Right cardiac atrium (tissue), 5 donors: ENCODE measurements around the gene CLEC16A. TPM values are rescaled to one million over a fixed set of nuclear protein-coding genes. Genes with fewer than 3 reads are reported as not detected.

Experiments
- ATAC-seq, 2 donors: fragments of 200-7000 bp; cut with Tn5 transposase; one replicate each; pipeline versions ENCODE4 v1.8.0 to v1.9.1; 2020; ENCODE audit warnings: moderate library complexity in 2 of 2, mild to moderate bottlenecking in 1 of 2
- DNase-seq, 3 donors: peaks; one replicate each; pipeline ENCODE4 v3.0.0-alpha.2; 2020
- H3K27ac ChIP-seq: one replicate; pipeline ENCODE4 v1.5.1; 2013; ENCODE audit warnings: mild to moderate bottlenecking, low read length, control low read depth, moderate library complexity
- H3K27me3 ChIP-seq: one replicate; pipeline ENCODE4 v1.6.1; 2013; ENCODE audit not compliant: control insufficient read depth, insufficient read depth
- H3K4me1 ChIP-seq: one replicate; pipeline ENCODE4 v1.6.1; 2013; ENCODE audit warnings: low read length; ENCODE audit not compliant: control insufficient read depth, insufficient read depth
- H3K4me3 ChIP-seq: one replicate; pipeline ENCODE4 v1.5.1; 2013; ENCODE audit warnings: low read length, control low read depth
- H3K9me3 ChIP-seq: one replicate; pipeline ENCODE4 v1.6.1; 2013; ENCODE audit warnings: low read length; ENCODE audit not compliant: control insufficient read depth
- WGBS: extraction: QIAGEN DNeasy Blood & Tissue Kit; methylation state at CpG from one replicate; pipeline ENCODE4 v1.1.7; 2013; 5-methylcytosine and 5-hydroxymethylcytosine counted together
- intact Hi-C, 4 donors: fragments of 100-400 bp; cut with DNase I; formaldehyde crosslinking; loops; one replicate each; pipeline versions ENCODE4 v1.11.0 to v1.14.0; 2022 to 2023
- polyA plus RNA-seq: library from polyadenylated mRNA; stranded (reverse); fragments of 200-250 nt; gene quantifications from one replicate; pipeline ENCODE4 v1.2.3, GENCODE V29; 2013
- total RNA-seq, 4 donors: library from RNA; stranded (reverse); fragmentation: NEBNext Ultra II Directional; extraction: Animal tissue kit (Norgen Biotek cat#: 25700); gene quantifications; one replicate each; pipeline ENCODE4 v1.2.1, GENCODE V29; 2021
- donor health status: healthy with polysubstance abuse.
- donor health status: DM: no; HTN: yes; CAD: no.
- donor health status: DM: no; HTN: no; CAD: no.
- donor health status: DM: no; HTN: yes; CAD: no; lungs with severe emphysema.
- donor health status: DM: yes; HTN: yes; CAD: no.

The CLEC16A gene
- total and polyA plus RNA-seq, 5 donors: 14.9 to 31.5 (median 29.2) TPM

DNA sequence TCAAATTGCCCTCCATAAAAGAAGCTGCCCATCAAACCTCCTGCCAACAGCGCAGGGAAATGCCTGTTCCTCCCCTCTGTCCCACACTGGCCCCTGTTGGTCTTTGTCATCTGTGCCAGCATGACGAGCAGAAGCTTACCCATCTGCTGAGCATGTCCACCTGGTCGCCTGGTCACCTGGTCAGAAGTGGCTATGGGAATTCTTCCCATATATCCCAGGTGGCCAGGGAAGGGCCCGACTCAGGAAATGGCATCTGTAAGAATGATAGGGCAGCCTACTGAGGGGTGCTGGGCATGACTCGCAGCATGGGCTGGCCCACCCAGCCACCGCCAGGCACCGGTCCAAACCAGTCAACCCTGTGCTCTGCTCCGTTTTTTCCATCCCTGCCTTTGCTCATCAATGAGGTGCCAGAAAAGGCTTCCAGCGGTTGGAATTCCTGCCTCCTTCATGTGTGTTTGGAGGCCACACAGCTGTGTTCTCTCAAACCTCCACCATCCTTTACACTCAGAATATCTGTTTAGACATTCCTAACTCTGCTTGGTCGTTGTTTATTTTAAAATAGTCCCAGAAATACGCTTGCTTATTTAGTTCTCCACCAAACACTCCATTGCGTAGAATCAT is 145.2 kb downstream of the CLEC16A start:
- no peaks in the 10 kb centered on the region for H3K27me3 ChIP-seq
- no peak overlapping the region for H3K27ac ChIP-seq
- H3K4me3 ChIP-seq: no peak overlapping the region
- intact Hi-C loops: loop anchor here in 1 of 4 donors (10.0 kb wide), 1 partner anchor 65 kb away; no protein-coding TSS in a partner anchor
- peaks cover 5% of the 10 kb centered on the region for H3K4me1 ChIP-seq
- DNase-seq (peak in 1 of 3 donors; percentile 58), ATAC-seq (no peak)
- WGBS: 77% methylated on average over 12 of the region's 12 CpGs
- no peaks in the 10 kb centered on the region for H3K9me3 ChIP-seq

DNA sequence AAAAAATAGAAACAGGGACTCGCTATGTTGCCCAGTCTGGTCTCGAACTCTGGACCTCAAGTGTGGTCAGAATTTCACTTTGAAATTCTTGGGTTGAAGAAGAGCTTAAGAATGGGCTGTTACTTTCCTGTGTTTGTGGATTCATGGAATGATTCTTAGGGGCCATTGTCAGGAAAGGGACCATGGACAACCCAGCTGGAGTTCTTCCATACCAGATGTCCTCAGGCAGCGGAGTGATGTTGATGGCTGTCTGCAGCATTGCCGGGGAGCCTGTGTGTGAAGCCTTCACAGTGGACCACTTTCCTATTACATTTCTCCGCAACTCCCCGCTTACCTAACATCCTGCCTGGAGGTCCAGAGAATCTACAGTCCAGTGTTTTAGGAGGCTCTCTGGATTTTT is 145.9 kb downstream of the CLEC16A start:
- no peak overlapping the region for H3K4me3 ChIP-seq
- DNase-seq (peak in 1 of 3 donors; percentile 12), ATAC-seq (no peak)
- H3K9me3 ChIP-seq: no peaks in the 10 kb centered on the region
- intact Hi-C loops: no loop called here
- no peaks in the 10 kb centered on the region for H3K27me3 ChIP-seq
- H3K27ac ChIP-seq: no peak overlapping the region
- WGBS: 87% methylated on average over 6 of the region's 6 CpGs
- H3K4me1 ChIP-seq: peaks cover 5% of the 10 kb centered on the region

DNA sequence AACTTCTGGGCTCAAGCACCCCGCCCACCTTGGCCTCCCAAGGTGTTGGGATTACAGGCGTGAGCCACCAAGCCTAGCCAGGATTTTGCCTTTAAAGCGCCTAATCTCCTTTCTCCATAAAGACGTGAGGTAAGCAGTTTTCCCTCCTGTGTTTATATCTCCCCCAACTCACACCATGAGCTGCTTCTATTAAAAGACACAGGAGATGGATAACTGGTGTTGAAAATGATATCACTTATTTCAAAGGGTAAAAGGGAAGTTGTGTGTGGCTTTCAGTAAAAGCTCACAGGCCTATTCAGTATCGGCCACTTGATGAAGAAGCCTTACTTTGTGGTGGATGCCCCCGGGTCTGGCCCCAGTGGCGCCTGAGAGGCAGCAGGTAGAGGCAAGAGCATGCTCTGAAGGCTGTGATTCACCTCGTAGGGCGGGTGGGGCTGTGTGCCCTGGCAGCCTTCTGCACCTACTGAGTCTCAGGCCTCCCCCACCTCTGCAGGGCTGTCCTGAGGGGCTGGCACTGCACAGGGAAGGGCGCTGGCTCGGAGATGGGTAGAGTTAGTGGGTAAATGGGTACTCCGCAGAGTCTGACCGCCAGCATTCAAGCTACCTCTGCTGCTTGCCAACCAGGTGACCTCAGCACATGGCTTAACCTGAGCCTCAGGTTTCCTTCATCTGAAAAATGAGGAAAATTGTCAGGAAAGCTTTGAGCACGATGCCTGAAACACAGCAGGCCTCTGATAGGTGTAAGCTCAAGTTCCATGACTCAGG is 146.8 kb downstream of the CLEC16A start:
- 81% methylated on average over 14 of the region's 14 CpGs for WGBS
- ATAC-seq (no peak), DNase-seq (peak in 1 of 3 donors; percentile 49)
- Histone ChIP-seq H3K27ac (no peak overlapping the region), H3K4me3 (no peak overlapping the region), H3K4me1 (peaks cover 5% of the 10 kb centered on the region), H3K27me3 (no peaks in the 10 kb centered on the region), H3K9me3 (no peaks in the 10 kb centered on the region)
- intact Hi-C loops: no loop called here

DNA sequence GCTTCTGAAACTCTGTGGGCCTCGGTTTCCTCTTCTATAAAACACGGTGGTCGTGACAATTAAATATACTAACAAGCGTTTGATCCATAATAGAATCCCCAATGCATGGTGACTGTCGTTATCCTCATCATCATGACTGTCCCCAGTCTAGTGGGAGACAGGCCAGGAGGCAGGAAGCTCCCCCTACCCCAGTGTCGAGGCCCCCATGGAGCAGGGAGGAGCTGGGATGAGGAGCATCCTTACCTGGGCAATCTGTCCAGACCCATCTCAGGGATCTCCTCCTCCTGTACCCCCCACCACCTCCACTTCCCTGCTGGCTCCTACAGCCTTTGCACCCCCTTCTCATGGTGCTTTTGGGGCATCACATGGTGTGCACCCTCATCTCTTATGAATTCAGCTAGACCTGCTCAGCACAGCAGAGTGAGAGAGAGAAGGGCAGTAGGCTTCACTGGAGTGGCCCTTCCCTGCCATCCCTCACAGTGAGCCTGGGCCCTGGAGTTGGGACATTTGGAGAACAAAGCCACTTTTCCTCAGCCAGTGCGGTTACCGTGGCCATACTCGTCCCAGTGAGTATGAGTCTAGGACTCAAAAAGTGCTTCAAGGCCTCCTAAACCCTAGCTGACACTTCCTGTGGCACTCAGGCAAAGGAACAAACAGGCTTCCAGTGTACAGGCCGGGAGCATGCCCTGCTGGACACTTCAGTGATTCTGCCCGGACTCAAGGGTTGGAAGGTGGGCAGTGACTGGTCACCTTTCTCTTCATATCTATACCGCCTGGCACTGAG is 148.6 kb downstream of the CLEC16A start:
- peak in 1 of 2 donors; percentile 16 for ATAC-seq
- no peaks in the 10 kb centered on the region for H3K27me3 ChIP-seq
- no peak overlapping the region for H3K4me3 ChIP-seq
- H3K27ac ChIP-seq: no peak overlapping the region
- intact Hi-C loops: no loop called here
- 92% methylated on average over 12 of the region's 12 CpGs for WGBS
- no peaks in the 10 kb centered on the region for H3K9me3 ChIP-seq
- peaks cover 5% of the 10 kb centered on the region for H3K4me1 ChIP-seq
- DNase-seq: no peak

DNA sequence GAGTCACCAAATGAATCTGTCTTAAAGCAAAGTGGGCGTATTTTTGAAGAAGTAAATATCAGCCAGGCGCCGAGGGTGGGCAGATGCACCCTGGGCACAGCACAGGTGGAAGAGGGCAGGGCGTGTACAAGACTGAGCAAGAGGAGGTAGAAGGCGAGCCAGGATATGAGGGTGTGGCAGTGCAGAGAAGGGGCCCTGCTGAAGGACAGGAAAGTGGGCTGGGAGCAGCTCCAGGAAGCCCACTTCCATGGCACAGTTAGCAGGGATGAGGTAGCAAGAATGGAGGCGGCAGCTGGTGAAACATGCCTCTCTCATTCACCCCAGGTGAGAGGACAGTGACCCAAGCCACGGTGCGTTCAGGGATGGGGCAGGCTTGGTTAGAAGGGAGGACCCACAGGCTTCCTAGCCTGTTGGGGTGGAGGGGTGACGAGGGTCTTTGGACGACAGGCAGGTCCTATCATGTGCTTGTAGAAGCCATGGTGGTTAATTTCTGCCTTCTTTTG is 149.3 kb downstream of the CLEC16A start:
- DNase-seq (no peak), ATAC-seq (peak in 1 of 2 donors; percentile 16)
- Histone ChIP-seq H3K27me3 (no peaks in the 10 kb centered on the region), H3K9me3 (no peaks in the 10 kb centered on the region), H3K27ac (no peak overlapping the region), H3K4me3 (no peak overlapping the region), H3K4me1 (peaks cover 5% of the 10 kb centered on the region)
- 83% methylated on average over 10 of the region's 10 CpGs for WGBS
- intact Hi-C loops: no loop called here

DNA sequence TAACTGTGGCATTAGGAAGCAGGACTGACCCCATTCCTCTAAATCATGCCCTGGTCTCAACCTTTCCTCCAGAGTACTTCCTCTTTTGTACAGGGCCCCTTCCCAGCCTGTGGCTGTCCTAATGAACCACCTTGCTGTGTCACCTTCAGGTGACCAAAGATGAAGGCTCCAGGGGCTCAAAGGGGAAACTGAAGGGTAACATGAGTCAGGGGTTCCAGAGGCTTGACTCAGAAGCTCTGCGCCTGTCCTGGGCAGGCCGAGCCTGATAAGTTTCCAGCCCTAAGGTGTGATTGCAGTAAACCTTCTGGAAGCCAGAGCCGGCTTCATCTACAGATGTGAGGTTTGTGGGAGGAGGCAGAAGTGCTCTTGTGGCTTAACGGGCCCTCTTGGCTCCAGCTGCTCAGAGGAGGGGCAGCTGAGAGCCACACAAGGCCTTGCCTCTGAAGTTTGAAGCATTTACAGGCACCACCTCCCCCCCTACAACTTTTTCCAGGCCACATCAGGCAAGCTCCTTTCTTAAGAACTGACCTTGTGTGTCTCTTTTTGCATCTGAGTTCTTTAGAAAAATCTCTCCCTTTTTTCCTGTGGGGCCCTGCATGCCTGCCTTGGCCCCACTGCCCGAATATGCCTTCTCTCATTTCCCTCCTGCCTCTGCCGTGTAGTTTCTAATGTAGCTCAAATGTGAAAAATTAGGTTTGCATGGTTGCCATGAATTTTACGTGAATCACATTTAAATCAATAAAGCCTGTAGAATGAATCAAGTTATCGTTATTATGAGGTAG is 149.9 kb downstream of the CLEC16A start:
- intact Hi-C loops: no loop called here
- Histone ChIP-seq H3K9me3 (no peaks in the 10 kb centered on the region), H3K27ac (no peak overlapping the region), H3K4me1 (peaks cover 5% of the 10 kb centered on the region), H3K4me3 (no peak overlapping the region), H3K27me3 (no peaks in the 10 kb centered on the region)
- WGBS: 77% methylated on average over 8 of the region's 8 CpGs
- DNase-seq: no peak
- no peak for ATAC-seq

DNA sequence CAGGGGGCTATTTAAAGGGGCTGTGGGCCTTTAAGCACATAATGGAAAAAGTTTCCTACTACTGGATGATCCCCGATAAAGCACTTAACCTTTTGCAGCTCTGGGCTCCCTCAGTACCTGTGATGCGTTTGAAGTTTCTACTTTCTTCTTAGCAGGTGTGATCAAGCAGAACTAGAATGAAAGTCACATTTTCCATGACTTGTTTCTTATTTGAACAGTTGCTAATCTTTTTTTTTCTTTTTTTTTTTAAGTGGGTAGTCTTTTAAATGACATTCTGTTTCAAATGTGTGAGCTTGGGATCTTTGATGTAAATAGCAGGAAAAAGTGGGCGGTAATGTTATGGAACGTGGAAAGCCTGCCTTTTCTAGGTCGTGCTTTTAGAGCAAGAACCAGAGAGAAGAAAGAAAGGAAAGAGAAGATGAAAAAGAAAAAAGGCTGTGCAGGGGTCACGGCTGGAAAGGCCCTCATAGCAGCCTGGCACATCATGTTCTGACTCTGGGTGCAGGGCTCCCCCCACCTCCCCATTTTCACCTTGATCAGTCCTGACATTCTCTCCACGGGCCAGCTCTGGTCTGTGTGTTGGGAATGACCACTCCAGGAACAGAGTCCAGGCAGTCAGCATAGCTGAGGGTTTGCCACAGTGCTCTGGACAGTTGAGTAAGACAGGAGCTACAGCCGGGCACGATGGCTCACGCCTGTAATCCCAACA is 150.6 kb downstream of the CLEC16A start:
- intact Hi-C loops: no loop called here
- Histone ChIP-seq H3K27me3 (no peaks in the 10 kb centered on the region), H3K4me3 (no peak overlapping the region), H3K9me3 (no peaks in the 10 kb centered on the region), H3K4me1 (peaks cover 7% of the 10 kb centered on the region), H3K27ac (no peak overlapping the region)
- 90% methylated on average over 10 of the region's 10 CpGs for WGBS
- DNase-seq: no peak
- ATAC-seq: no peak

DNA sequence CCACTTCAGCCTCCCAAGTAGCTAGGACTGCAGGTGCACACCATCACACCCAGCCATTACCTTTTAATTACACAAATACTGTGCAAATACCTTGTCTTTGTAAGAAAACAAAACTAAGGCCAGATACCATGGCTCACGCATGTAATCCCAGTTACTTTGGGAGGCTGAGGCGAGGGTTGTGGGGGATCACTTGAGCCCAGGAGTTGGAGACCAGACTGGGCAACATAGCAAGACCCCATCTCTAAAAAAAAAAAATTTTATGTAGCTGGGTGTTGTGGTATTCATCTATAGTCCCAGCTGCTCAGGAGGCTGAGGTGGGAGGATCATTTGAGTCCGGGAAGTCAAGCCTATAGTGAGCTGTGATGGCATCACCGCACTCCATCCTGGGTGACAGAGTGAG is 151.6 kb downstream of the CLEC16A start:
- no peak for ATAC-seq
- peaks cover 8% of the 10 kb centered on the region for H3K4me1 ChIP-seq
- no peaks in the 10 kb centered on the region for H3K27me3 ChIP-seq
- intact Hi-C loops: no loop called here
- H3K9me3 ChIP-seq: no peaks in the 10 kb centered on the region
- DNase-seq: no peak
- WGBS: 99% methylated on average over 4 of the region's 4 CpGs
- H3K27ac ChIP-seq: no peak overlapping the region
- no peak overlapping the region for H3K4me3 ChIP-seq

DNA sequence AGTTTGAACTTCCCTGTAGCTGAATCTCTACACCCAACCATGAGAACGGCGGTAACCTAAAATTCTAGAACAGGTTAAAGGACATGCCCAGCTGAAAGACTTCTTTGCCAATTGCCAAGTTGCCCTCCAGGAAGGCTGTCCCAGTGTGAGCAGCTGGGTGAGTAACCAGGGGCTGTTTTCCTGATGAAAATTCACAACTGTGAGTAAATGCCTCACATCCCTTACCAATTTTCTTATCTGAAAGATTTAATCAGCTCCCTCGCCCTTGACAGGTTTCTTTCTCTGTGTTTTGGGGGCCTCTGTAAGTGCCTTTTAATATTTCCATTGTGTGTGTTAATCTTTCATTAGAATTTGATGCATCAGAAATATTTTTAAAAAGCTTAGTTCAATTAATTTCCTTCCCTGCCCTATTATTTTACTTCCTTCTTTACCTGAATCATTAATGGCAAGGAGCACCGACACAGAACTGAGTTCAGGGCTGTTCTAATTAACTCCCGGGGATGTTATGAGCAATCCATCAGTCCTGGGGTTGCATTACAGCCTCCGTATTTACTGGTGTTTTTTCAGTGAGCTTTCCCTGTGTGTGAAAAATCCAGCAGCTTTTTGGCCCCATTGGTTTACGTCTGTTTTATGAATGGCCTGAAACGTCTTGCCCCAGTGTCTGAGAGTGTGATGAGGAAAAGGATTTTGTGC is 152.9 kb downstream of the CLEC16A start:
- DNase-seq (no peak), ATAC-seq (no peak)
- 87% methylated on average over 8 of the region's 8 CpGs for WGBS
- intact Hi-C loops: no loop called here
- H3K27me3 ChIP-seq: no peaks in the 10 kb centered on the region
- H3K4me3 ChIP-seq: no peak overlapping the region
- H3K4me1 ChIP-seq: peaks cover 8% of the 10 kb centered on the region
- H3K27ac ChIP-seq: no peak overlapping the region
- no peaks in the 10 kb centered on the region for H3K9me3 ChIP-seq

DNA sequence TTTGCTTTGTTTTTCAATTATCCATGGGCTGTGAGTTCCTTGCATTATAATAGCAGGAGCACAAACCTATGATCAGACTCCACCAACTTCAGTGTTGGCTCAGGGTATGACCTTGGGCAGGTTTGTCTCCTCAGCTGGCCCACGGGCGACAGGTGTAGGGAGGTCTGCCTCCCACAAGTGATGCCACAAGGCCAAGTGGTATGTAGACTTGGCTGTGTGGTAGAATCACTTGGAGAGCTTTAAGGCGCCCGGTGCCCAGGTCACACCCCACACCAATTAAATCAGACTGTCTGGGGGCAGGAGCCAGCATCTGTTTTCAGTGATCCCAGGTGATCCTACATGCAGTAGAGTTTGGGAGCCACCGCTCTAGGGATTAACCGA is 153.4 kb downstream of the CLEC16A start:
- Histone ChIP-seq H3K4me1 (peaks cover 12% of the 10 kb centered on the region), H3K27me3 (no peaks in the 10 kb centered on the region), H3K4me3 (no peak overlapping the region), H3K9me3 (no peaks in the 10 kb centered on the region), H3K27ac (no peak overlapping the region)
- WGBS: 97% methylated on average over 6 of the region's 6 CpGs
- intact Hi-C loops: no loop called here
- DNase-seq: no peak
- ATAC-seq: no peak
